Stimulated activated CD8-positive, alpha-beta memory T cell treated with anti-CD3 and anti-CD28 coated beads, Interleukin-4, amount 100 ng/mL, for 48 hours (primary cell): ENCODE results near the gene PCSK5.
"Not testable (repeated sequence)": the region's sequence is repeated elsewhere in the genome, so short reads cannot be mapped to it uniquely, and the experiment has no call there.

Source experiments
- DNase-seq: peaks from one replicate; pipeline ENCODE4 v3.0.0-alpha.2; 2020

PCSK5 gene

GRCh38 chr9:75890472-75891276, at the start of gene PCSK5:
Gene PCSK5, plus strand, starts transcription at chr9:75890673. Its CDS starts 509 bp downstream, at chr9:75891182.
- DNase-seq, result peak; percentile 86

GRCh38 chr9:75844321-75844720, 46.2 kb upstream of the PCSK5 start:
- no peak for DNase-seq

- DNase-seq, result no peak
Measured at GRCh38 chr9:75845806-75846205, 44.7 kb upstream of the PCSK5 start.

GRCh38 chr9:75847085-75847484, 43.4 kb upstream of the PCSK5 start:
- DNase-seq, result no peak

DNA sequence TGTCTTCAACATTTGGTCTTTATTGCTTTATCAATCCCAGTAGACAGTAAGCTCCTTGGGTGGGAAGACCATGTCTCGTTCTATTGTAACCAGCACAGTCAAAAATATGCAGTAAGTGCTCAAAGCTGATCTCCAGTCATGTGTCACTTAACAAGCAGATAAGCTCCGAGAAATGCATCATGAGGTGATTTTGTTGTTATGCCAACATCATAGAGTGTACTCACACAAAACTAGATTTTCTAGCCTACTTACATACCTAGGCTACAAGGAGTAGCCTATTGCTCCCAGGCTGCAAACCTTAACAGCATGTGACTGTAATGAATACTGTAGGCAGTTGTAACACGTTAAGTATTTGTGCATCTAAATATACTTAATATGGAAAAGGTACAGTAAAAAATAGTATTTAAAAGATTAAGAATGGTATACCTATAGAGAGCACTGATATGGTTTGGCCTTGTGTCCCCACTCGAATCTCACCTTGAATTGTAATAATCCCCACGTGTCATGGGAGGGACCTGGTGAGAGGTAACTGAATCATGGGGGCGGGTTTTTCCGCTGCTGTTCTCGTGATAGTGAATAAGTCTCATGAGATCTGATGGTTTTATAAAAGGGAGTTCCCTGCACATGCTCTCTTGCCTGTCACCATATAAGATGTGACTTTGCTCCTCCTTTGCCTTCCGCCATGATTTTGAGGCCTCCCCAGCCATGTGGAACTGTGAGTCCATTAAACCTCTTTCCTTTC, 39.8 kb upstream of the PCSK5 start:
- no peak for DNase-seq

DNA sequence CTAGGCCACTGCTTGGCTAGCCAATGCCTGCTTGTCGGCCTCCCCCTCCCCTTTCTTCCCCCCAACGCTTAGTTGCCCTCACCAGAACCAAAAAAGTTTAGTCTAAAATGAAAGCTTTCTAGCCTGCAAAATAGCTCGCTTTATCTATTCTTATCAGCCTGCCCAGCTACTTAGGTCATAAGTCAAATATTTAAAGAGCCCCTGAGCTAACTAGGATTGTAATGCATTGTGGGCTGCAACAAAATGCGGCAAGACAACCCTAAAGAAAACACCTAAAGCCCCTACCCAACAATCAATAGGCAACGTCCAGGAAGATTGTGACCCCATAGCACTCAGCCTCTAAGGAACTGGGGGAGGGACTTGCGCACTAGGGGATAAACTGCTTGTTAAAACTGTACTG, 38.6 kb upstream of the PCSK5 start:
- no peak for DNase-seq

GRCh38 chr9:75852746-75853145, 37.7 kb upstream of the PCSK5 start:
- DNase-seq, result no peak

DNA sequence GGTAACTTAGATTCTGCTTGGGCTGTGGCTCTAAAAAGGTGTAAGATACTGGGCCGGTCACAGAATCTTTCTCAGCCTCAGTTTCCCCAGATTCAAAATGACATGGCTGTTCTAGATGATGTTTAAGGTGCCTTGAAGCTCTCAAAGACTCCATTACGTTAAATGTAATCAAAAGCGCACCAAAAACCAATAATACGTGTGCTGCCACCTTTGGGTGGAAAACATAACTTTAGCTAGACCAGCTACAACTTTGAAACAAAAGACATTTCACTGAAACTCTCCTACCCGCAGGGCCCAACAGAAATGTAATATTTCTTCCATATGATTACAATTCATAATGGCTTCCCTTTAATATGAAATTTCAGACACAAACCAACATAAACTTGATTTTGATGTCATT, 35.0 kb upstream of the PCSK5 start:
- no peak for DNase-seq

- no peak for DNase-seq
Measured at GRCh38 chr9:75858497-75859092, 31.9 kb upstream of the PCSK5 start.

GRCh38 chr9:75864266-75864665, 26.2 kb upstream of the PCSK5 start:
- no peak for DNase-seq

GRCh38 chr9:75866273-75866871, 24.1 kb upstream of the PCSK5 start:
- peak; percentile 59 for DNase-seq

GRCh38 chr9:75868526-75868925, 21.9 kb upstream of the PCSK5 start:
- DNase-seq, result not testable (repeated sequence)

DNA sequence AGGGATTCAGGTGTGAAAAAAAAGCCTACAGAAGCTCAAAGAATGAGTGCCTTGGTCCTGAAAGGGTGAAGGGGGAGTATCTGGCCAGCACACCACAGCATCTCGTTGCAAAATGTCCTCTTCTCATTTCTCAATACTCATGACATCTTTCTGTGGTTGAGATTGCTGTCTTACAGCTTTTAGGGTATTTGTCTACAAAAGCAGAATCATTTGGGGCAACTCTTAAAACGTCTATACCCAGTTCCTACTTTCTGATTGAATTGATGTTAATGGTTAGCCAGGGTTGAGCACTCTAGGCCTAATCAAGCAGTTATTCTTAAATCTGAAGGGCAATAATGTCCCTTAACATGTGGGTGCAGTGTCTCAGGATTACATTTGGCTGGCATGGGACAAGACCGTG, 21.2 kb upstream of the PCSK5 start:
- no peak for DNase-seq

DNA sequence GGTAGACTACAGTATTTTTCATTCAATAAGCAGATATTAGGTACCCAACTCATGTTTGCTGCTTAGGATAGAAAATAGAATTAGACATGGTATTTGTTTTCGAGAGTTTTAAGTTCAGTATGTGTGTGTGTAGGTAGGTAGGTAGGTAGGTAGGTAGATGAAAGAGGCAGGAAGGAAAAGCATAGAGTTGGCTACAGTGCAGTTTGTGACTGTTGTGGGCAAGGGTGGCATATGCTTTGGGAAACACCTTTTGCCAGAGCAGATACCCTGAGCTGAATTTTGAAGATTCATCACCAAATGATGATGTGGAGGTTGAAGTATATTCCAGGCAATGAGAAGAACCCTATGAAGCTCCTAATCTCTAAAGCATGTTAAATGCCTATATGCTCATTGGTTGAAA, 20.0 kb upstream of the PCSK5 start:
- no peak for DNase-seq

- DNase-seq, result no peak
Measured at GRCh38 chr9:75871624-75872023, 18.8 kb upstream of the PCSK5 start.

DNA sequence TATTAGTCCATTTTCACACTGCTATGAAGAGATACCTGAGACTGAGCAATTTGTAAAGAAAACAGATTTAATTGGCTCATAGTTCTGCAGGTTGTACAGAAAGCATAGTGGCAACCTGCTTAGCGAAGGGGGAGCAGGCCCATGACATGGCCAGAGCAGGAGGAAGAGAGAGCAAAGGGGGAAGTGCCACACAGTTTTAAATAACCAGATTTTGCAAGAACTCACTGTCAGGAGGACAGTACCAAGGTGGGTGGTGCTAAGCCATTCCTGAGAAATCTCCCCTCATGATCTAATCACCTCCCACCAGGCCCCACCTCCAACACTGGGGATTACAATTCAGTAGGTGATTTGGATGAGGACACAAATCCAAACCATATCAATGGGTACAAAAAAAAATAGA, 16.8 kb upstream of the PCSK5 start:
- no peak for DNase-seq

DNA sequence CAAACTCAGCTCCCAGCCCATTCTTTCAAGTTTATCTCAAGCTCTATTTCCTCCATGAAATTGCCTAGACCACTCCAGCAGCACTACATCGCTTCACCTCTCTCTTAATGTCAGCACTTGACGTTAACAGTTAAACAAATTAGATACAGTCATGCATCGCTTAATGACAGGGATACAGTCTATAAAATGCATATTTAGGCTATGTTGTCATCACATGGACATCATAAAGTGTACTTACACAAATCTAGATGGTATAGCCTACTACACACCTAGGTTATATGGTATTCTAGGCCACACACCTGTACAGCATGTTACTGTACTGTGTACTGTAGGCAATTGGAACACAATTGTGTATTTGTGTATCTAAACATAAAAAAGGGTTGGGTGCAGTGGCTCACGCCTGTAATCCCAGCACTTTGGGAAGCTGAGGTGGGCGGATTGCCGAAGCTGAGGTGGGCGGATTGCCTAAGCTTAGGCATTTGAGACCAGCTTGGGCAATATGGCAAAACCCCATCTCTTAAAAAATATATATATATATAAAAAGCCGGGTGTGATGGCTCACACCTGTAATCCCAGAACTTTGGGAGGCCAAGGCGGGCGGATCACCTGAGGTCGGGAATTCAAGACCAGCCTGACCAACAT, 13.4 kb upstream of the PCSK5 start:
- DNase-seq, result no peak

GRCh38 chr9:75878488-75878860, 12.0 kb upstream of the PCSK5 start:
- no peak for DNase-seq

DNA sequence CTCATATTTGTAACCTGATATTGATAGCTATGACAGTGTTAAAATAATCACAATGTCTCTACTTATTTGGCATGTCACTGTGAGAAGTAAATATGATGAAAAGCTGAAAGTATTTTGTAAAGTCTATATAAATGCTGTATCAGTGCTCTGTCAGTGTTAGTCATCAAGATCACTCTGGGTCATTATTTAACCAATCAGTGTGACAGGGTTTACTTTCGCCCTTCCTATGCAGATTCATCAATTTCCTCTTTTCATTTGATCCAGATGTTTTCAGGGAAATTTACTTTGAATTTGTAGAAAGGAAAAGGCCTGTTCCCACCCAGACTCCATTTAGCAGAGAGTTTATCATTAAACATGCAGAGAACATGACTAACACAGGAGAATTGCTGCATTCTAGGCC, 9.9 kb upstream of the PCSK5 start:
- no peak for DNase-seq

GRCh38 chr9:75881761-75882160, 8.7 kb upstream of the PCSK5 start:
- no peak for DNase-seq

DNA sequence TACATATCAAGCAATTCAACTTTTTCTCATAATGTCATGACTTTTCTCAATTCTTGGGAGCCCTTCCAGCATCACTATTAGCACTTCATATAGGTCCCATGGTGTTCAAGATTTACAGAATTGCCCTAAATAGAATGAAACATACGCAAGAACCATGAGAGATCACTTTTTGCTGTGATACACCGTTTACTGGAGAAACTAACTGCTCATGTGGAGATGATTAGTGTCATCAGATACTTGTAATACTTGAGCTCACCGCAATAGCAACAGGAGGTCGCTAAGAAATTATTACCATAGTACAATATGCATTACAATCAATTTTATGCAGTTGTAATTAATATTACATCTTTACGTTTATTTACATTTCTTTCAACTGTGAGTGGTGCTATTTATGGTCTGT, 4.8 kb upstream of the PCSK5 start:
- no peak for DNase-seq

GRCh38 chr9:75889577-75889976, 896 bp upstream of the PCSK5 start:
- peak; percentile 33 for DNase-seq

DNA sequence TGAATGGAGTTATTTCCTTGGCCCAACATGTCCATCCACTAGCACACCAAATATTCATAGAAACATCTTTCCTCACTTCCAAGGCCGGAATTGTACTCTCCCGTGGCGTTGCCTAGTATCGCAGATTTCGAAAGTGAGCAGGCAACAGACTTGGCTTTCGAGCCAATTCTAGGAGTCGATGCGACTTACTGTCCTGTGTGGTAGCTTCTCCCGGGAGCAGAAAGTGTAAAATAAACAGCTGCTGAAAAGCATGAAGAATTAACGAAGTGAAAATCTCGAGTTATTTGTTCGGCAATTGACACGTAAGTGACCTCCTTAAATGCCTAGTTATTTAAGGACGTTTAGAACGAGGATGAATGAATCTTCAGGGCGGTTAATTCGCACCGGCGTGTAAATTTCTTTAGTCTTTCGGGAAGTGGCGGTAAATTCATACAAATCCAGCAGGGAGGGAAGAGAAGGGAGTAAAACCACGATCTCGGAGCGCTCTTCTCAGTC, 449 bp upstream of the PCSK5 start:
- DNase-seq, result peak; percentile 31
